Transverse colon (tissue), 4 donors: ENCODE results near the gene TMEM178B. TPM values are rescaled to one million over a fixed set of nuclear protein-coding genes. Genes with fewer than 3 reads are reported as not detected.

Experiments used
- DNase-seq: peaks from one replicate; pipeline ENCODE4 v3.0.0-alpha.2; 2019
- H3K27ac ChIP-seq, 4 donors: fragments of 200-600 bp; sonication (generic); 2 replicates each; pipeline ENCODE4 v1.5.1; 2016 to 2018; ENCODE audit warnings: inconsistent platforms in 4 of 4
- H3K27me3 ChIP-seq: fragments of 200-600 bp; sonication (generic); 2 replicates; pipeline ENCODE4 v1.5.1; 2017; ENCODE audit warnings: inconsistent platforms
- H3K36me3 ChIP-seq, 4 donors: fragments of 200-600 bp; sonication (generic); 2 replicates each; pipeline ENCODE4 v1.5.1; 2017 to 2019; ENCODE audit warnings: inconsistent platforms in 4 of 4
- H3K4me1 ChIP-seq, 4 donors: fragments of 200-600 bp; sonication (generic); 2 replicates each; pipeline ENCODE4 v1.5.1; 2017 to 2020; ENCODE audit warnings: inconsistent platforms in 4 of 4
- H3K4me3 ChIP-seq, 4 donors: fragments of 200-600 bp; sonication (generic); 1 replicate in 1 of 4; 2 replicates in 3 of 4; pipeline versions ENCODE4 v1.5.1 to v1.6.1; 2017 to 2019; ENCODE audit warnings: inconsistent platforms in 4 of 4
- H3K9me3 ChIP-seq, 2 donors: fragments of 200-600 bp; sonication (generic); 2 replicates each; pipeline ENCODE4 v1.5.1; 2017 to 2019; ENCODE audit warnings: inconsistent platforms in 2 of 2
- CTCF ChIP-seq, 5 experiments: fragments of 200-600 bp in 3 of 5; fragments of 450-650 bp in 2 of 5; sonication (generic) in 3 of 5; IDR thresholded peaks; 1 replicate in 2 of 5; 2 replicates in 3 of 5; pipeline ENCODE4 v1.5.1; 2016 to 2017; ENCODE audit warnings: antibody characterized with exemption in 5 of 5, inconsistent platforms in 3 of 5, mild to moderate bottlenecking in 2 of 5, moderate library complexity in 1 of 5
- EP300 ChIP-seq: sonication (generic); formaldehyde crosslinking; IDR thresholded peaks from one replicate; pipeline ENCODE4 v1.6.1; 2017; ENCODE audit warnings: antibody characterized with exemption, low read depth
- POLR2A ChIP-seq: fragments of 450-650 bp; IDR thresholded peaks from one replicate; pipeline ENCODE4 v1.6.1; 2016; ENCODE audit warnings: antibody characterized with exemption, mild to moderate bottlenecking, moderate library complexity
- POLR2AphosphoS5 ChIP-seq, 3 donors: sonication (generic); formaldehyde crosslinking; IDR thresholded peaks; one replicate each; pipeline ENCODE4 v1.6.1; 2016; ENCODE audit warnings: antibody characterized with exemption in 3 of 3
- WGBS, 2 donors: methylation state at CpG; one replicate each; pipeline ENCODE4 v1.1.5; 2018; ENCODE audit warnings: low coverage in 1 of 2; 5-methylcytosine and 5-hydroxymethylcytosine counted together
- in situ Hi-C, 4 donors: fragments of 200-750 bp; cut with MboI; loops; one replicate each; pipeline versions ENCODE4 v1.15.0 to v1.15.1; 2017; ENCODE audit warnings: low sequenced_read_pairs in 3 of 4, low pct_ligation_motif_present in 1 of 4, low pct_unique_long_range_greater_than_20kb in 1 of 4
- intact Hi-C: fragments of 100-400 bp; cut with DNase I; formaldehyde crosslinking; loops from one replicate; pipeline ENCODE4 v1.15.1; 2023; ENCODE audit warnings: low total_unique reads
- total RNA-seq, 4 donors: library from RNA; depleted of rRNA; stranded (reverse); fragments of >200 nt; gene quantifications; one replicate each; pipeline ENCODE4 v1.1.0, GENCODE V29; 2016

TMEM178B gene
- total RNA-seq, 4 donors from 2014 or later, result 0.32 to 0.82 (median 0.39) TPM

DNA sequence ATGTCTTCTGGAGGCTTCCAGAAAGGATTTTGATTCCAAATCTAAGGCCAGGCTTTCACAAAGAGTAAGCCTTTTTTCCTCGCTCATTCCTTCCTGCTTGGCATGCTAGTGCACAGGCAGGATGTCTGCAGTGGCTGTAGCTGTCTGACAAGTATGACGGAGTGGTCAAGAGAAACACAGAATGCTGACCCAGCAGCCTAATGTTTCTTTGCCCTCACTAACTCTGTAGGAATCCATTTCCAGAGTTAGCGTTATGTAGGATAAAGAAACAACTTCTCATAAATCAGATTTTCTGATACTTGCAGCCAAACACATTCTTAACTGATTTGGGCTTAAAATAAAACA, 286.5 kb downstream of the TMEM178B start:
- no peak overlapping the region for H3K27ac ChIP-seq
- TF ChIP-seq POLR2A (no peak), EP300 (no peak), CTCF (IDR thresholded peaks at IDR 0.05) (no peak), POLR2AphosphoS5 (IDR thresholded peaks at IDR 0.05) (no peak)
- H3K36me3 ChIP-seq, result no peaks in the 10 kb centered on the region
- no peaks in the 10 kb centered on the region for H3K4me1 ChIP-seq
- H3K4me3 ChIP-seq, result no peak overlapping the region
- no peaks in the 10 kb centered on the region for H3K9me3 ChIP-seq
- intact Hi-C loops, result no loop called here
- no peaks in the 10 kb centered on the region for H3K27me3 ChIP-seq
- in situ Hi-C loops, result no loop called here
- no peak for DNase-seq
- 65 to 84% methylated on average over 2 to 3 of the region's 3 CpGs for WGBS, 2 donors

DNA sequence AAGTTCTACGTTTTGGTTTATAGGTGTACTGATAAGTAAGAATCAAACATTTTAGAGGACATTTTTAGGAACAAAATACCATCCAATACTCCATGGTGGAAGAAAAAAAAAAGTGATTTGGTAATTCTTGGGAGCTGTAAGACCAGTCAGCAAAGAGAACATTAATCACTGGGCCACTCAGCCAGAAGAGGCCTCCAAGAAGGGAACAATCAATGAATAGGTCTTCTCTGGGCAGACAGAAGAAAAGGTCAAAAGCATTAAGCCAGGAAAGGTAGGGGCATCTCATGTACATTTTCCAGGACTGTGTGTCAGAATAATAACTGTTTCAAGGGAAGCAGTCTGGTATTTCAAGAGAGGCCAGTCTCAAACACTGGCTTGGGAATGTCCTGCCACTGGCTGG, 286.9 kb downstream of the TMEM178B start:
- WGBS, 2 donors, result 14 to 33% methylated on average over 1 of the region's 1 CpG
- TF ChIP-seq CTCF (IDR thresholded peaks at IDR 0.05), result no peak
- TF ChIP-seq POLR2A, result no peak
- TF ChIP-seq POLR2AphosphoS5 (IDR thresholded peaks at IDR 0.05), result no peak
- TF ChIP-seq EP300, result no peak
- in situ Hi-C loops, result no loop called here
- Histone ChIP-seq H3K36me3 (no peaks in the 10 kb centered on the region), H3K27me3 (no peaks in the 10 kb centered on the region), H3K9me3 (no peaks in the 10 kb centered on the region), H3K4me1 (peaks cover 0 to under 1% (median 0%) of the 10 kb centered on the region in 4 donors), H3K27ac (no peak overlapping the region), H3K4me3 (no peak overlapping the region)
- no peak for DNase-seq
- intact Hi-C loops, result no loop called here

DNA sequence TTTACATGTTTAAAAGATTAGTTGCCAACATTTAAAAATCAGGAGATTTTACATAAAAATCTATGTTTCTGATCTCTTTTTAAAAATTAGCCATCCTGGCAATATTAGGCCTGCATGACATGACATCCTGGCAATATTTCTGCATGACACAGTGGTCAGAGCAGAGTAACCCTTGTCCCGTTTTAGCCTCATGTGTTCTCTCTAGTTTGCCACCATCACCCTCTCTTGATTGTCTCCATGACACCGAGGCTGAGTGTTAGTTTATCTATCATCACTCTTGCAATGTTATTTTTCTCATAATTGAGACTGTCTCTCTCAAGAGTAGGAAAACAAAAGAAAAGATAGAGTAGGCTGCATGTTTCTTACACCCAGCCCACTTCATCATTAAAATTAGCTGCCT, 287.6 kb downstream of the TMEM178B start:
- Histone ChIP-seq H3K27ac (no peak overlapping the region), H3K36me3 (no peaks in the 10 kb centered on the region), H3K9me3 (no peaks in the 10 kb centered on the region), H3K4me1 (peaks cover 0 to 7% (median 0%) of the 10 kb centered on the region in 4 donors), H3K4me3 (no peak overlapping the region), H3K27me3 (no peaks in the 10 kb centered on the region)
- intact Hi-C loops (no loop called here), in situ Hi-C loops (no loop called here)
- 57 to 76% methylated on average over 1 to 2 of the region's 2 CpGs for WGBS, 2 donors
- no peak for DNase-seq
- TF ChIP-seq POLR2A (no peak), EP300 (no peak), POLR2AphosphoS5 (IDR thresholded peaks at IDR 0.05) (no peak), CTCF (IDR thresholded peaks at IDR 0.05) (no peak)

DNA sequence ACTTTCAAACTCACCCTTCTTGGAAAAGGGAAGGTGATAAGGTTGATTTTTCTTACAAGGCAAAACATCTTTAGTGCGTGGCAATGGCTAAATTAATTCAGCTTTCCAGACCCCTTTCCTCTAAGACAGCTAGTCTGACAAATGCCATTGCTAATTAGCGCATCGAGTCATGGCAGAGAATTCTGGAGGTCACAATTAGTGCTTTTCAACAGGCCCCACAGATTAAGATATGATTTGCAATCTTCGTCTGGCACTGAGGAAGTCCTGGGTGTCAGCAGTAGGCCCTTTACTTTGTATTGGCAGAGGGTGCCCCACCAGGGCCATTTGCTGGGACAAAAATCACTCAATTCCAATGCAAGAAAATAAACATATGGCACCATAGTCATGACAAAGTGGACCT, 288.1 kb downstream of the TMEM178B start:
- H3K4me1 ChIP-seq, result peaks cover 0 to 9% (median 0%) of the 10 kb centered on the region in 4 donors
- in situ Hi-C loops, result no loop called here
- no peak for DNase-seq
- H3K27me3 ChIP-seq, result no peaks in the 10 kb centered on the region
- no peaks in the 10 kb centered on the region for H3K9me3 ChIP-seq
- H3K4me3 ChIP-seq, result no peak overlapping the region
- 80 to 89% methylated on average over 1 to 4 of the region's 4 CpGs for WGBS, 2 donors
- TF ChIP-seq POLR2A (no peak), CTCF (IDR thresholded peaks at IDR 0.05) (no peak), POLR2AphosphoS5 (IDR thresholded peaks at IDR 0.05) (no peak), EP300 (no peak)
- intact Hi-C loops, result no loop called here
- H3K27ac ChIP-seq, result no peak overlapping the region
- H3K36me3 ChIP-seq, result no peaks in the 10 kb centered on the region
